PC-3 (cell line): ENCODE data around the gene ADIRF.

Experiments
- EZH2 ChIP-seq: fragments of 300-600 bp; sonication (generic); IDR thresholded peaks from one replicate; pipeline ENCODE4 v1.6.1; 2017; ENCODE audit warnings: antibody characterized with exemption, mild to moderate bottlenecking, low read length; ENCODE audit not compliant: unreplicated experiment
- EZH2phosphoT487 ChIP-seq: fragments of 300-600 bp; sonication (generic); IDR thresholded peaks from 2 replicates; pipeline ENCODE4 v1.6.1; 2018; ENCODE audit warnings: mild to moderate bottlenecking, antibody characterized with exemption, low read length, borderline replicate concordance
- TF ChIP-seq, protein P1 (sequence below): fragments of 300-600 bp; sonication (generic); conservative IDR thresholded peaks from 2 replicates; pipeline ENCODE4 v1.5.1; 2017; ENCODE audit warnings: antibody characterized with exemption, low read depth, mild to moderate bottlenecking, low read length

DNA sequence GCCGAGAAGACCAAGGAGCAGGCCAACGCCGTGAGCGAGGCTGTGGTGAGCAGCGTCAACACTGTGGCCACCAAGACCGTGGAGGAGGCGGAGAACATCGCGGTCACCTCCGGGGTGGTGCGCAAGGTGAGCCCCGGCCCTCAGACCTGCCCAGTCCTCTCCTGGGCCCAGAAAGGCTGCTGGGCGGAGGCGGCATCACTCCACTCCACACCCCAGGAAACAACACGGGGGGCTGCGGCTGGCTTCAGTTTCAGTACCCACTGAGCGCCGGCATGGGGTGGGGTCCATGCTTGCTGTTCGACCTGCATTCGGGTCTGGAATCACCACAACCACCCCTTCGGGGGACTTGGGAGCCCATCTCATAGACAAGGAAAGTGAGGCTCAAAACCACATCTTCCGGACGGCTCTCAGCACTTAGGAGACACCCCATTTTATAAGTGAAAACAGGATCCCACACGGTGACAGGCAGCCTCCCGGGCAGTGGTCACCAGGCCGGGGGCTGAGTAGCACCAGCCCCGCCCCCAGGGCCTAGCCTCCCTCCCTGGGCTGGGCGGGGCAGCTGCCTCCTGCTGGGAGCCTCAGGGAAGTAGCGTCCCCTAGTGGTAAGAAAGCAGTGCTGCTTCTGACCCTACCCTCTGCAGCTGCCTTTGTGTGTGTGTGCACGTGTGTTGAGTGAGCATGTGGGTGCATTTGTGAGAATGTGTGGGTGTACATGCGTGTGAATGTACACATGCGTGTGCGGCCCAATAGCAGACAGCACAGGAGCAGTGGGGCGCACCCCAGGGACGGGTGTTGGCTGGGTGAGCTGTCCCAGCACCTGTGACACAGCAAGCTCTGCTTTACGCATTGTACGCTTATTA lies 8.0 kb upstream of the ADIRF start:
- TF ChIP-seq, protein P1, sequence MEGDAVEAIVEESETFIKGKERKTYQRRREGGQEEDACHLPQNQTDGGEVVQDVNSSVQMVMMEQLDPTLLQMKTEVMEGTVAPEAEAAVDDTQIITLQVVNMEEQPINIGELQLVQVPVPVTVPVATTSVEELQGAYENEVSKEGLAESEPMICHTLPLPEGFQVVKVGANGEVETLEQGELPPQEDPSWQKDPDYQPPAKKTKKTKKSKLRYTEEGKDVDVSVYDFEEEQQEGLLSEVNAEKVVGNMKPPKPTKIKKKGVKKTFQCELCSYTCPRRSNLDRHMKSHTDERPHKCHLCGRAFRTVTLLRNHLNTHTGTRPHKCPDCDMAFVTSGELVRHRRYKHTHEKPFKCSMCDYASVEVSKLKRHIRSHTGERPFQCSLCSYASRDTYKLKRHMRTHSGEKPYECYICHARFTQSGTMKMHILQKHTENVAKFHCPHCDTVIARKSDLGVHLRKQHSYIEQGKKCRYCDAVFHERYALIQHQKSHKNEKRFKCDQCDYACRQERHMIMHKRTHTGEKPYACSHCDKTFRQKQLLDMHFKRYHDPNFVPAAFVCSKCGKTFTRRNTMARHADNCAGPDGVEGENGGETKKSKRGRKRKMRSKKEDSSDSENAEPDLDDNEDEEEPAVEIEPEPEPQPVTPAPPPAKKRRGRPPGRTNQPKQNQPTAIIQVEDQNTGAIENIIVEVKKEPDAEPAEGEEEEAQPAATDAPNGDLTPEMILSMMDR: peak; percentile 92
- TF ChIP-seq EZH2phosphoT487 (no peak), EZH2 (no peak)
